Measurements from ENCODE around the gene ZNF398.
A peak's percentile ranks its signal among the peaks of the same experiment; 100 is the strongest.

DNA sequence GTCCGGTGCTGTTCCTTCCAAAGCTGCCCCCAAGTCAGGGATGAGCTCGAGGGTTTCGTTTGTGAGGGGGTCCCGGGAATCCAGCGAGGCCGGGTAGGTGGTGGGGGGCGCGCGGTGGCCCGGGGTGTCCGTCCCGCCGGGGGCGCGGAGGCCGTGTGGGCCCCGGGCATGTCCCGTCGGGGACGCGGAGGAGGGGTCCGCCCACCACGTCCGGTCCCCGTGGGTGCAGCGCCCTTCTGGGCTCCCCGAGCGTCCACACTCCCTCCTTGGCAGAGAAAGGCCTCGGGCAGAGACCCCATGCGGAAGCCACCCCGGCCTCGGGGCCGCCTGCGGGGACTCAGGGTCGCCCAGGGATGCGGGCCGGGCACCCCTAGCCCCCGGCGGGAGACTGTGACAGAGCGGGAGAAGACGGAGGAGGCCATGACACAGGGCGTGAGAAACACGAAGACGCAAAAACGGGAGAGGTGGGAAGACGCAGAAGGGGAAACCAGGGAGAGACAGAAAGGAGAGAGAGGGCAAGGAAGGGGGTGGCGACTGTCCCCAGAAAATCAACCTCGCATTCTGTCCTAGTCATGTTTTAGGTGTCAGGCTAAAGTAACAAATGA lies 20.5 kb upstream of the ZNF398 start:
- TF ChIP-seq, protein P1, sequence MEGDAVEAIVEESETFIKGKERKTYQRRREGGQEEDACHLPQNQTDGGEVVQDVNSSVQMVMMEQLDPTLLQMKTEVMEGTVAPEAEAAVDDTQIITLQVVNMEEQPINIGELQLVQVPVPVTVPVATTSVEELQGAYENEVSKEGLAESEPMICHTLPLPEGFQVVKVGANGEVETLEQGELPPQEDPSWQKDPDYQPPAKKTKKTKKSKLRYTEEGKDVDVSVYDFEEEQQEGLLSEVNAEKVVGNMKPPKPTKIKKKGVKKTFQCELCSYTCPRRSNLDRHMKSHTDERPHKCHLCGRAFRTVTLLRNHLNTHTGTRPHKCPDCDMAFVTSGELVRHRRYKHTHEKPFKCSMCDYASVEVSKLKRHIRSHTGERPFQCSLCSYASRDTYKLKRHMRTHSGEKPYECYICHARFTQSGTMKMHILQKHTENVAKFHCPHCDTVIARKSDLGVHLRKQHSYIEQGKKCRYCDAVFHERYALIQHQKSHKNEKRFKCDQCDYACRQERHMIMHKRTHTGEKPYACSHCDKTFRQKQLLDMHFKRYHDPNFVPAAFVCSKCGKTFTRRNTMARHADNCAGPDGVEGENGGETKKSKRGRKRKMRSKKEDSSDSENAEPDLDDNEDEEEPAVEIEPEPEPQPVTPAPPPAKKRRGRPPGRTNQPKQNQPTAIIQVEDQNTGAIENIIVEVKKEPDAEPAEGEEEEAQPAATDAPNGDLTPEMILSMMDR (IDR thresholded peaks at IDR 0.05; ENCODE audit: low read depth, low read length) = no peak
- TF ChIP-seq, protein P2, sequence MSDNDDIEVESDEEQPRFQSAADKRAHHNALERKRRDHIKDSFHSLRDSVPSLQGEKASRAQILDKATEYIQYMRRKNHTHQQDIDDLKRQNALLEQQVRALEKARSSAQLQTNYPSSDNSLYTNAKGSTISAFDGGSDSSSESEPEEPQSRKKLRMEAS (IDR thresholded peaks at IDR 0.05; ENCODE audit: low read depth, low read length) = peak; percentile 63

Data from NB4 (cell line).